ENCODE results near the gene MAPK8IP1.

The MAPK8IP1 gene

GRCh38 chr11:45929486-45930030 lies 44.1 kb downstream of the MAPK8IP1 start:
- H3K4me3 ChIP-seq (ENCODE audit: control insufficient read depth, low read depth, low read length) = no peak overlapping the region
- DNase-seq (ENCODE audit: low read depth) = no peak
- no peak for TF ChIP-seq CTCF (conservative IDR thresholded peaks at IDR 0.05; ENCODE audit: control insufficient read depth, insufficient read depth, low read depth, low read length)

- TF ChIP-seq CTCF (conservative IDR thresholded peaks at IDR 0.05; ENCODE audit: control insufficient read depth, insufficient read depth, low read depth, low read length) = no peak
- no peak for DNase-seq (ENCODE audit: low read depth)
- H3K4me3 ChIP-seq (ENCODE audit: control insufficient read depth, low read depth, low read length) = no peak overlapping the region
Measured at GRCh38 chr11:45930031-45930794, 44.8 kb downstream of the MAPK8IP1 start.

GRCh38 chr11:45930951-45931570 lies 45.6 kb downstream of the MAPK8IP1 start:
- H3K4me3 ChIP-seq (ENCODE audit: control insufficient read depth, low read depth, low read length) = no peak overlapping the region
- TF ChIP-seq CTCF (conservative IDR thresholded peaks at IDR 0.05; ENCODE audit: control insufficient read depth, insufficient read depth, low read depth, low read length) = no peak
- DNase-seq (ENCODE audit: low read depth) = no peak

GRCh38 chr11:45931739-45932138 lies 46.3 kb downstream of the MAPK8IP1 start:
- no peak for TF ChIP-seq CTCF (conservative IDR thresholded peaks at IDR 0.05; ENCODE audit: control insufficient read depth, insufficient read depth, low read depth, low read length)
- DNase-seq (ENCODE audit: low read depth) = no peak
- no peak overlapping the region for H3K4me3 ChIP-seq (ENCODE audit: control insufficient read depth, low read depth, low read length)

- DNase-seq (ENCODE audit: low read depth) = no peak
- TF ChIP-seq CTCF (conservative IDR thresholded peaks at IDR 0.05; ENCODE audit: control insufficient read depth, insufficient read depth, low read depth, low read length) = no peak
- H3K4me3 ChIP-seq (ENCODE audit: control insufficient read depth, low read depth, low read length) = no peak overlapping the region
Measured at GRCh38 chr11:45932217-45932616, 46.8 kb downstream of the MAPK8IP1 start.

GRCh38 chr11:45933131-45933831 lies 47.8 kb downstream of the MAPK8IP1 start:
- no peak for TF ChIP-seq CTCF (conservative IDR thresholded peaks at IDR 0.05; ENCODE audit: control insufficient read depth, insufficient read depth, low read depth, low read length)
- DNase-seq (ENCODE audit: low read depth) = peak; percentile 52
- H3K4me3 ChIP-seq (ENCODE audit: control insufficient read depth, low read depth, low read length) = no peak overlapping the region

Data from fibroblast of mammary gland (primary cell).